IPS-NIHi11 (cell line): Measurements from ENCODE around the gene SHROOM1.

Experiments
- DNase-seq: peaks from one replicate; pipeline ENCODE4 v3.0.0; 2012; ENCODE audit warnings: mixed read lengths, low spot score

SHROOM1 gene

GRCh38 chr5:132853790-132854189 is 23.3 kb upstream of the SHROOM1 start:
- DNase-seq = no peak

- DNase-seq = no peak
Observed at GRCh38 chr5:132853323-132853722, 22.9 kb upstream of the SHROOM1 start.

GRCh38 chr5:132850066-132850465 is 19.6 kb upstream of the SHROOM1 start:
- DNase-seq = no peak

GRCh38 chr5:132849347-132849746 is 18.9 kb upstream of the SHROOM1 start:
- no peak for DNase-seq

- no peak for DNase-seq
Observed at GRCh38 chr5:132848270-132848669, 17.8 kb upstream of the SHROOM1 start.

- DNase-seq = no peak
Observed at GRCh38 chr5:132841305-132841704, 10.9 kb upstream of the SHROOM1 start.

- DNase-seq = no peak
Observed at GRCh38 chr5:132840896-132841295, 10.4 kb upstream of the SHROOM1 start.

GRCh38 chr5:132840313-132840712 is 9.9 kb upstream of the SHROOM1 start:
- DNase-seq = no peak

- DNase-seq = no peak
Observed at GRCh38 chr5:132839426-132840301, 9.2 kb upstream of the SHROOM1 start.

GRCh38 chr5:132838516-132839282 is 8.3 kb upstream of the SHROOM1 start:
- DNase-seq = no peak

GRCh38 chr5:132837868-132838267 is 7.4 kb upstream of the SHROOM1 start:
- DNase-seq = no peak

- DNase-seq = no peak
Observed at GRCh38 chr5:132836852-132837251, 6.4 kb upstream of the SHROOM1 start.

GRCh38 chr5:132834057-132834456 is 3.6 kb upstream of the SHROOM1 start:
- DNase-seq = no peak

- DNase-seq = no peak
Observed at GRCh38 chr5:132832612-132833011, 2.2 kb upstream of the SHROOM1 start.

GRCh38 chr5:132831095-132831860 is 831 bp upstream of the SHROOM1 start:
- DNase-seq = no peak

- DNase-seq = peak; percentile 89
Observed at GRCh38 chr5:132829742-132830435, 558 bp downstream of the SHROOM1 start.

GRCh38 chr5:132828846-132829494 is 1.5 kb downstream of the SHROOM1 start:
- no peak for DNase-seq

- DNase-seq = no peak
Observed at GRCh38 chr5:132827943-132828673, 2.3 kb downstream of the SHROOM1 start.

- DNase-seq = no peak
Observed at GRCh38 chr5:132826424-132827082, 3.9 kb downstream of the SHROOM1 start.

GRCh38 chr5:132825834-132826391 is 4.5 kb downstream of the SHROOM1 start:
- no peak for DNase-seq
